M059J (cell line): ENCODE data around the gene ZNF521. TPM values are rescaled to one million over a fixed set of nuclear protein-coding genes. Genes with fewer than 3 reads are reported as not detected.
"Not testable (repeated sequence)": the region's sequence is repeated elsewhere in the genome, so short reads cannot be mapped to it uniquely, and the experiment has no call there.

Source experiments
- DNase-seq: peaks from one replicate; pipeline ENCODE4 v3.0.0-alpha.2; 2012; ENCODE audit warnings: low read depth
- total RNA-seq: library from RNA; depleted of rRNA; stranded (reverse); fragments of >200 nt; shearing (Covaris generic); gene quantifications from 2 replicates; pipeline ENCODE4 v1.2.3, GENCODE V29; 2014

ZNF521 gene
- total RNA-seq, 1 experiment from 2014 or later: 20.4 TPM

- DNase-seq: not testable (repeated sequence)
These were observed 318.8 kb downstream of the ZNF521 start for GRCh38 chr18:25033175-25033574.

GRCh38 chr18:25029802-25030201 is 322.2 kb downstream of the ZNF521 start:
- DNase-seq: no peak

- DNase-seq: no peak
These were observed 332.0 kb downstream of the ZNF521 start for GRCh38 chr18:25019931-25020330.

DNA sequence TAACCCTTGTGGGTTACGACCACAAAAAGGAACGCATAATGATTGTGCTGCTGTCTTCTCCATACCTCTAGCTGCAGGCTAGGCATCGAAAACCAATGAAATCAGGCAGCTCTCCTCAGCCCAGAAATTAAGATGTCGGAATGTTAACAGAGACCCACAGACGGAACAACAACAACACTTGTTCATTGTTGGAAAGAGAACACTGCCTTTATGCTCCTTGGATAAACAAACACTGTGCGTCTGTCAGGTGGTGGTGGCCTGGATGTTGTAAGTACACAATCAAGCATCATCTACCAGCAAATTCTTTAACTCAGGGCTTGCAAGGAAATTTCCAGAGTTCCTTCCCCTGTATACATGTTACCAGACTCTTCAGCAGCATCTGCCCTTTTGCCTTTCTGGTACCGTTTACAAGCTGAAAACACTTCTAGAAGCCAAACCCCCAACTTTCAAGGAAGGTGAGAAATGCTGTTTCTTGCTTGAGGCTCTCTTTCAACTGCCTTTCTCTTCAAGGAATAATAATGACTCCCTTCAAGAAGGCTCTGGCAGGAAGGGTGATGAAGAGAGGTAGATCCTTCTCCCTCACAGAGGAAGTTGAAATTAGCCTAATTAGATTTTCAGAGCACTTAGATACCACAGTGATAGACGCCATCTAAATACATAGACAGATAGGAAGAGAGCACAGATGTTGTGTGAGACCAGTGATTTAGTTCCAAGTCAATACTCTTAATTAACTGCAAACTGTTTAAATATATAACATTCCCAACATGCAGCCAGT is 332.7 kb downstream of the ZNF521 start:
- DNase-seq: no peak

- DNase-seq: no peak
These were observed 335.3 kb downstream of the ZNF521 start for GRCh38 chr18:25016666-25017065.

DNA sequence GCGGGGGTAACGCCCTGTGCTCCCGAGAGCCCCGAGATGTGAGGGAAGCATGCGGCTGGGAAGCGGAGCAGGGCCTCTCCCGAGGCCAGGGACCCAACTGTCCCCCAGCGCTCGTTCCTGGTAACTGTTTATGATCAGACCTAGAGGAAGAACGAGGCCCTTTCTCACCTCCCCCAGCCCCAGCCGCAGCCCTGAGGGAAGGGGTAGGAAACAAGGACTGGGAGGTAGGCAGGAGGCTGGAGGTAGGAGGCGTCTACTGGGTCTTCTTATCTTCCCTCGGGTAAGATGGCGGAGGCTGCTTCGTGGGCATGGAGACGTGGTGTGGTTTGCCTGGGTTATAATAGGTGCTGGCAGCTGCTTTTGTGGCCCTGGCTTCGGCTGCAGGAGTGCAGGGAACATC is 335.8 kb downstream of the ZNF521 start:
- DNase-seq: no peak
